Hepatocyte (in vitro differentiated cells): ENCODE data around the gene MTRF1. TPM values are rescaled to one million over a fixed set of nuclear protein-coding genes. Genes with fewer than 3 reads are reported as not detected.

Source experiments
- DNase-seq: peaks from one replicate; pipeline ENCODE4 v3.0.0-alpha.2; 2016; ENCODE audit warnings: low spot score
- H2AFZ ChIP-seq: fragments of 200-600 bp; sonication (generic); 2 replicates; pipeline ENCODE4 v1.6.0; 2016; ENCODE audit warnings: antibody characterized with exemption, mild to moderate bottlenecking
- H3K27ac ChIP-seq: fragments of 200-600 bp; sonication (generic); 2 replicates; pipeline ENCODE4 v1.5.1; 2016; ENCODE audit warnings: mild to moderate bottlenecking
- H3K27me3 ChIP-seq: fragments of 200-600 bp; sonication (generic); 2 replicates; pipeline ENCODE4 v1.6.1; 2016
- H3K36me3 ChIP-seq: fragments of 200-600 bp; sonication (generic); replicated peaks from 2 replicates; pipeline ENCODE4 v1.5.1; 2016; ENCODE audit warnings: low read depth; ENCODE audit not compliant: insufficient read depth
- H3K4me1 ChIP-seq: fragments of 200-600 bp; sonication (generic); 2 replicates; pipeline ENCODE4 v1.5.1; 2016; ENCODE audit warnings: mild to moderate bottlenecking, moderate library complexity; ENCODE audit not compliant: insufficient read depth
- H3K4me2 ChIP-seq: fragments of 200-600 bp; sonication (generic); 2 replicates; pipeline ENCODE4 v1.6.0; 2016
- H3K4me3 ChIP-seq: fragments of 200-600 bp; sonication (generic); 2 replicates; pipeline ENCODE4 v1.5.1; 2016; ENCODE audit warnings: mild to moderate bottlenecking
- H3K79me2 ChIP-seq: fragments of 200-600 bp; sonication (generic); 2 replicates; pipeline ENCODE4 v1.6.0; 2017; ENCODE audit warnings: mild to moderate bottlenecking
- H3K9me2 ChIP-seq: fragments of 200-600 bp; sonication (generic); replicated peaks from 2 replicates; pipeline ENCODE4 v1.6.0; 2017; ENCODE audit warnings: mild to moderate bottlenecking; ENCODE audit not compliant: insufficient read depth
- H3K9me3 ChIP-seq: fragments of 200-600 bp; sonication (generic); 2 replicates; pipeline ENCODE4 v1.5.1; 2016; ENCODE audit warnings: low read depth, mild to moderate bottlenecking
- H4K20me1 ChIP-seq: fragments of 200-600 bp; sonication (generic); 2 replicates; pipeline ENCODE4 v1.6.0; 2016; ENCODE audit warnings: mild to moderate bottlenecking; ENCODE audit not compliant: insufficient read depth, poor library complexity, severe bottlenecking
- EZH2 ChIP-seq: fragments of 200-600 bp; sonication (generic); IDR thresholded peaks from 2 replicates; pipeline ENCODE4 v1.6.1; 2016; ENCODE audit warnings: antibody characterized with exemption, mild to moderate bottlenecking, borderline replicate concordance
- EZH2phosphoT487 ChIP-seq: fragments of 200-600 bp; sonication (generic); IDR thresholded peaks from one replicate; pipeline ENCODE4 v1.6.1; 2018; ENCODE audit warnings: antibody characterized with exemption, mild to moderate bottlenecking, low read depth, moderate library complexity; ENCODE audit not compliant: unreplicated experiment, severe bottlenecking
- WGBS: methylation state at CpG from one replicate; pipeline ENCODE4 v1.1.6; 2016; ENCODE audit warnings: low lambda C conversion rate; ENCODE audit errors: missing lambda C conversion rate; 5-methylcytosine and 5-hydroxymethylcytosine counted together
- polyA plus RNA-seq: library from polyadenylated mRNA; unstranded; fragments of >200 nt; fragmentation: Nextera tagmentation; extraction: Ambion mirVana; gene quantifications from 2 replicates; pipeline ENCODE4 v1.2.1, GENCODE V29; 2016
- total RNA-seq: library from RNA; depleted of rRNA; stranded (reverse); fragments of >200 nt; gene quantifications from 2 replicates; pipeline ENCODE4 v1.2.3, GENCODE V29; 2014
- TF ChIP-seq, protein P1 (sequence below): fragments of 200-600 bp; sonication (generic); IDR thresholded peaks from 2 replicates; pipeline ENCODE4 v1.5.1; 2016; ENCODE audit warnings: antibody characterized with exemption, mild to moderate bottlenecking; ENCODE audit not compliant: poor library complexity

MTRF1 gene
- total and polyA plus RNA-seq, 2 experiments from 2014 or later = 10.4 to 18.5 TPM

DNA sequence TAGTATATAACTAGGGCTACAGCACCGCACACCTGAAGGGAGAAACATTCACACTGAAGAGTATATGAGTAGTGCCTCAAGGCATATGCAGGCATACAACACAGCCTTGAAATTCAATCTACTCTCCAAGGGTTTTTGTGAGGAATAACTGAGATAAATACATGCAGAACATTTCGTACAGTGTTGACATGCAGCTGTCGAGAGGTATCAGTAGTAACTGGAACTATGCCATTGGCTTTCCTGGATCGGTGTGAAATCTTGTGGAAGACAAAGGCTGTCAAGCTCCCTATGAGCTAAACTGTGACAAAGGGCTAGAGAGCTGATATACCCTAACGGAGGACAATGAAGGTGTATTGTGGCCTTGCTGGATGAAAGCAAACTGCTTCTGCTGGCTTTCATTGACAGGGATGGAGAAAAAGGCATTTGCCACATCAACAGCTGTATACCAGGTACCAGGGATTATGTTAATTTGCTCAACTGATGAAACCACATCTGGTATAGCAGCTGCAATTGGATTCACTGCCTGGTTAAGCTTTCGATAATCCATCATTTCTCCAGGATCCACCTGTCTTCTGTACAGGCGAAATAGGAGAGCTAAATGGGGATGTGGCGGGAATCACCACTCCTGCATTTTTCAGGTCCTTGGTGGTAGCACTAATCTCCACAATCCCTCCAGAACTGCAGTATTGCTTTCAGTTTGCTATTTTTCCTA lies 16.3 kb downstream of the MTRF1 start:
- Histone ChIP-seq H3K79me2 (no peaks in the 10 kb centered on the region), H3K4me2 (no peak overlapping the region), H3K27ac (no peak overlapping the region), H3K9me2 (no peaks in the 10 kb centered on the region), H3K36me3 (no peaks in the 10 kb centered on the region), H4K20me1 (no peaks in the 10 kb centered on the region), H3K27me3 (no peaks in the 10 kb centered on the region), H3K4me1 (no peaks in the 10 kb centered on the region), H3K9me3 (no peaks in the 10 kb centered on the region), H2AFZ (no peak overlapping the region), H3K4me3 (no peak overlapping the region)
- WGBS = 92% methylated on average over 8 of the region's 8 CpGs
- no peak for DNase-seq
- TF ChIP-seq, protein P1, sequence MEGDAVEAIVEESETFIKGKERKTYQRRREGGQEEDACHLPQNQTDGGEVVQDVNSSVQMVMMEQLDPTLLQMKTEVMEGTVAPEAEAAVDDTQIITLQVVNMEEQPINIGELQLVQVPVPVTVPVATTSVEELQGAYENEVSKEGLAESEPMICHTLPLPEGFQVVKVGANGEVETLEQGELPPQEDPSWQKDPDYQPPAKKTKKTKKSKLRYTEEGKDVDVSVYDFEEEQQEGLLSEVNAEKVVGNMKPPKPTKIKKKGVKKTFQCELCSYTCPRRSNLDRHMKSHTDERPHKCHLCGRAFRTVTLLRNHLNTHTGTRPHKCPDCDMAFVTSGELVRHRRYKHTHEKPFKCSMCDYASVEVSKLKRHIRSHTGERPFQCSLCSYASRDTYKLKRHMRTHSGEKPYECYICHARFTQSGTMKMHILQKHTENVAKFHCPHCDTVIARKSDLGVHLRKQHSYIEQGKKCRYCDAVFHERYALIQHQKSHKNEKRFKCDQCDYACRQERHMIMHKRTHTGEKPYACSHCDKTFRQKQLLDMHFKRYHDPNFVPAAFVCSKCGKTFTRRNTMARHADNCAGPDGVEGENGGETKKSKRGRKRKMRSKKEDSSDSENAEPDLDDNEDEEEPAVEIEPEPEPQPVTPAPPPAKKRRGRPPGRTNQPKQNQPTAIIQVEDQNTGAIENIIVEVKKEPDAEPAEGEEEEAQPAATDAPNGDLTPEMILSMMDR = no peak
- TF ChIP-seq EZH2phosphoT487 = no peak
- TF ChIP-seq EZH2 = no peak

DNA sequence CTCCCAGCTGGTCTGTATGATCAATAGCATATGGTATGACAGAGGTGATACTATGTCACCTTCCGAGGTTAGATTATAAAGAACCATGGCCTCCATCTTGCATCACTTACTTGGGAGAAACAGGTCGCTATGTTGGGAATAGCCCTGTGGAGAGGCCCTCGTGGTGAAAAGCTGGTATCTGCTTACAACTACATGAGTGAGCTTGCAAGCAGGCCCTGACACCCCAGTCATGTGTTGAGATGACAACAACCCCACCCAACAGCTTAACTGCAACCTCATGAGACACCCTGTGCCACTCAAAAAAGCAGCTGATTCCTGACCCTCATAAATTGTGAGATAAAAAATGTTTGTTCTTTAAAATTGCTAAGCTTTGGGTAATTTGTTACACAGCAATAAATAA lies 18.8 kb downstream of the MTRF1 start:
- no peaks in the 10 kb centered on the region for H4K20me1 ChIP-seq
- H3K4me2 ChIP-seq = no peak overlapping the region
- H3K27me3 ChIP-seq = no peaks in the 10 kb centered on the region
- no peaks in the 10 kb centered on the region for H3K79me2 ChIP-seq
- H3K9me2 ChIP-seq = no peaks in the 10 kb centered on the region
- H3K4me3 ChIP-seq = no peak overlapping the region
- no peak overlapping the region for H2AFZ ChIP-seq
- H3K4me1 ChIP-seq = no peaks in the 10 kb centered on the region
- no peaks in the 10 kb centered on the region for H3K36me3 ChIP-seq
- H3K9me3 ChIP-seq = no peaks in the 10 kb centered on the region
- TF ChIP-seq EZH2phosphoT487 (no peak), EZH2 (no peak)
- TF ChIP-seq, protein P1 = no peak
- no peak for DNase-seq
- peak overlapping the region; percentile 40 for H3K27ac ChIP-seq
- 83% methylated on average over 3 of the region's 3 CpGs for WGBS

DNA sequence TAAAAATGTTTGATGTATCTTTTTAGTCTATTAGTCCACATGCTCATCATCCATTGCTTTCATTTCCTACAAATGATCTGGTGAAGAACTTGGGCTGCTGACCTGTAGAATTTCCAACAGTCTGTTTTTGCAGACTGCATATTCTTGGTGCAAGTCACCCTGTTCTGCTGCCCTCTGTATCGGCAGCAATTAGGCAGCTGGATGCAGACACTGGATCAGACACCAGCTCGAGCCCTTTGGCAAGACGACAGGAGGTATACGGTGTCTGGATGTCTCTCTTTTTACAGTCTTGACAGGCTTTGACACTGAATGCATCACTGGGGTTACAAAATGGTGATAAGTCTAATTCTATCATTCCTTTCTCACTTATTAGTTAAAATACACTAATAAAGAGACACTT lies 21.8 kb downstream of the MTRF1 start:
- H3K4me1 ChIP-seq = no peaks in the 10 kb centered on the region
- no peak for DNase-seq
- H3K9me2 ChIP-seq = no peaks in the 10 kb centered on the region
- no peak overlapping the region for H3K4me2 ChIP-seq
- no peak overlapping the region for H2AFZ ChIP-seq
- no peaks in the 10 kb centered on the region for H4K20me1 ChIP-seq
- no peaks in the 10 kb centered on the region for H3K79me2 ChIP-seq
- TF ChIP-seq, protein P1 = no peak
- TF ChIP-seq EZH2phosphoT487 (no peak), EZH2 (no peak)
- no peaks in the 10 kb centered on the region for H3K9me3 ChIP-seq
- WGBS = 88% methylated on average over 4 of the region's 4 CpGs
- no peaks in the 10 kb centered on the region for H3K36me3 ChIP-seq
- H3K27ac ChIP-seq = no peak overlapping the region
- no peaks in the 10 kb centered on the region for H3K27me3 ChIP-seq
- H3K4me3 ChIP-seq = no peak overlapping the region
